ENCODE results near the gene PYCR2.
"Not testable (repeated sequence)": the region's sequence is repeated elsewhere in the genome, so short reads cannot be mapped to it uniquely, and the experiment has no call there.

Gene PYCR2

DNA sequence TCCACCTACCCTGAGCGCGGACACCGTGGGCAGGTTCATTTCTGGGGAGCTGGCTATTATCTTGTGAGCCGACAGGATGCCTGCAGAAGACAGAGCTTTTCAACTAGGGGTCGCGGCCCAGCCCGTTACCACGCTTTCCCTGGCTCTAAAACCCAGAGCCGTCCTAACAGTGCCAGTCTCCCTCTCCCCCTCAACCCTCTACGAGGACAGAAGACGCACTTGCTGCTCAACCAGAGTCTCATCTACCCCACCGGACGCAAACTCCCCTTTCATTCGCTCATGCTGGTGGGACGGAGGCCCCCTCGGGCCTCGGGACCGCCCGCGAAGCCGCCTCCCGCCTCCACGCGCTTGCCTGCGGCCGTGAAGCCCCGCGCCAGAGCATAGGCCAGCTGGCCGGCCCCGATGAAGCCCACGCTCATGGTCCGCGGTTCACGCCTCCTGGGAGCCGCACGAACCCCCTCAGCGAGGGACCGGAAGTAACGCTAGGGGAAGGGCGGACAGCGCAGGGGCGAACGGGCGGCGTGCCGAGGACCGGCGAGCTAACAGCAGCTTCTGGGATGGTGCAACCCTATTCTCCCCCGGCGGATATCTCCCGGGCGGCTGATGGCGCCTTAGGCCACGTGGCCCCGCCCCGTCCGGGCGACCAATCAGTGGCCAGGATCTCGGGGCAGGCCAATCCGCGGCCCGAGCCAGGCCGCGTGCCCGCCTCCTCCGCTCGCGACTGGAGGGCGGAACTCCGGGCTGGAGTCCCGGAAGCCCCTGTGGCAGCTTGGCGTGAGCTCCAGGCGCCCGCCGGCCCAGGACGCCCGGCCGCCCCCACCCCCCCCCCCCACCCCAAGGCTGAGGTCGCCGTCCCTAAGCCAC, at the start of gene PYCR2:
TSS of gene PYCR2 (minus strand) at position 559 of the 864 bp plus-strand sequence. CDS start at position 419, 140 bp downstream.
- DNase-seq = peak; percentile 99

DNA sequence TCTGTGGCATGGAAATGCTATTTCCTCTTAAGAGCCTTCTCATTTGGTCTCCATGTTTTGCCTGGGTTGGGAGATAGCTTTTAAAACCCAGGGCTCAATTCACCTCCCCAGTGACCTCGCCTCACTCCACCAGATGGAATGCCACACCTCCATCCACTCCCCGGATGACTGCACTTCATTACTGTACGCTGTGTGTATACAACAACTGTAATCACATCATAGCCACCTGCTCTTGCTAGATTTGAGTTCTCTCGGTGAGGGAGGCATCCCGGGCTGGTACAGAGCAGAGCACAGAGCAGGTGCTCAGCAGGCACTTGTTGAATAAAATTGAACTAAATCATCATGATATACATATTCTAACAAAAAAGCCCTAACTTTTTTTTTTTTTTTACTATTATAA, 49.1 kb upstream of the PYCR2 start:
- peak; percentile 96 for DNase-seq

DNA sequence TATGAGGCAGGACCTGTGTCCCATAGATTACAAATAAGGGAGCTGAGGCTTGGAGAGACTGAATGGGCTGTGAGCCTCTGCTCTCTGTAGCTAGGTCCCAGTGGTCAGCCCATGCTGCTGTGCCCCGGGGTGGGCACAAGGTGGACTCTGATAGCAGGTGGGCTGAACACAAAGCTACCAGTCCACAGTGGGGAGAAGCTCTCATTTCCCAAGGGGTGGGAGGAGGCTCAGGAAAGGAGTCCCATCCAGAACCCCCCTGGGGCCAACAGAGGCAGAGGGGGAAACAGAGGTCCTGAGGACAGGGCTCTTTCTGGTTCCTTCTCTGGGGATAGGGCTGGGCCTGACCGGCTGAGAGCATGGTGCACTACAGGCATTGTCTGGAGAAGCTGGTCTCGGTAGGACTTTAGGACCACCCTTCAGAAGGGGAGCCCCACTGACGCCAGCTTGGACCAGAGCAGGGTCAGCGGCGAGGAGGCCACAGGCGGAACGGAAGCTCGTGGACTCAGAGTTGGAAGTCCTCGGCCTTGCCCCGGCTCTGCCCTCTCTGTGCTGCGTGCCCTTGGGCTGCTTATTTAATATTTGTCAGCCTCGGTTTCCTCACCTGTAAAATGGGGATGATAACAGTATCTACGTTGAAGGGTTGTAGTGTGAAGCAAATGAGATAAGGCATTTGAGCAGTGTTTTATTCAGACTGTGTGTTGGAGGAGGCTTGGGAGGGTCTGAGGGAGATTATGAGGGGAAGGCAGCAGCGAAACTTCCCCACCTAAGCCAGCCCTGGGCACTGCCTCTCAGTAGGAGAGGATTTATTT, 48.5 kb upstream of the PYCR2 start:
- no peak for DNase-seq

DNA sequence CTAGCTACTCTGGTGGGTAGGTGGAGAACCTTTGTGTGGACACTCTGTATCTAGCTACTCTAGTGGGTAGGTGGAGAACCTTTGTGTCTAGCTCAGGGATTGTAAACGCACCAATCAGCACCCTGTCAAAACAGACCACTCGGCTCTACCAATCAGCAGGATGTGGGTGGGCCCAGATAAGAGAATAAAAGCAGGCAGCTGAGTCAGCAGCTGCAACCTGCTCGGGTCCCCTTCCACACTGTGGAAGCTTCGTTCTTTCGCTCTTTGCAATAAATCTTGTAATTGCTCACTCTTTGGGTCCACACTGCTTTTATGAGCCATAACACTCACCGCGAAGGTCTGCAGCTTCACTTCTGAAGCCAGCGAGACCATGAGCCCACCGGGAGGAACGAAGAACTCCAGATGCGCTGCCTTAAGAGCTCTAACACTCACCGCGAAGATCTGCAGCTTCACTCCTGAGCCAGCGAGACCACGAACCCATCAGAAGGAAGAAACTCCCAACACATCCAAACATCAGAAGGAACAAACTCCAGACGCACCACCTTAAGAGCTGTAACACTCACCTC, 46.6 kb upstream of the PYCR2 start:
- not testable (repeated sequence) for DNase-seq

DNA sequence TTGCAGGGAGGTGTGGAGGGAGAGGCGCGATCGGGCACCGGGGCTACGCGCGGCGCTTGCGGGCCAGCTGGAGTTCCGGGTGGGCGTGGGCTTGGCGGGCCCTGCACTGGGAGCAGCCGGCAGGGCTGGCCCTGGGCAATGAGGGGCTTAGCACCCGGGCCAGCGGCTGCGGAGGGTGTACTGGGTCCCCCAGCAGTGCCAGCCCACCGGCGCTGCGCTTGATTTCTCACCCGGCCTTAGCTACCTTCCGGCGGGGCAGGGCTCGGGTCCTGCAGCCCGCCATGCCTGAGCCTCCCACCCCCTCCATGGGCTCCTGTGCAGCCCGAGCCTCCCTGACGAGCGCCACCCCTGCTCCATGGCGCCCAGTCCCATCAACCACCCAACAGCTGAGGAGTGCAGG, 45.7 kb upstream of the PYCR2 start:
- not testable (repeated sequence) for DNase-seq

DNA sequence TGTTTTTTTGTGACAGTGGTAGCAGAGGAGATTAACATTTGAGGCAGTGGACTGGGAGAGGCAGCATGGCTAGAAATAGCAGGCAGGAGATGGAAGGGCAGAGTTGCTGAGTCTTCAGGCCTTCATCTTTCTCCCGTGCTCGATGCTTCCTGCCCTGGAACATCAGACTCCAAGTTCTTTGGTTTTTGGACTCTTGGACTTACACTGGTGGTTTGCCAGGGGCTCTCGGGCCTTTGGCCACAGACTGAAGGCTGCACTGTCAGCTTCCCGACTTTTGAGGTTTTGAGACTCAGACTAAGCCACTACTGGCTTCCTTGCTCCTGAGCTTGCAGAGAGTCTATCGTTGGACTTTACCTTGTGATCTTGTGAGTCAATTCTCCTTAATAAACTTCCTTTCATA, 41.2 kb upstream of the PYCR2 start:
- no peak for DNase-seq

DNA sequence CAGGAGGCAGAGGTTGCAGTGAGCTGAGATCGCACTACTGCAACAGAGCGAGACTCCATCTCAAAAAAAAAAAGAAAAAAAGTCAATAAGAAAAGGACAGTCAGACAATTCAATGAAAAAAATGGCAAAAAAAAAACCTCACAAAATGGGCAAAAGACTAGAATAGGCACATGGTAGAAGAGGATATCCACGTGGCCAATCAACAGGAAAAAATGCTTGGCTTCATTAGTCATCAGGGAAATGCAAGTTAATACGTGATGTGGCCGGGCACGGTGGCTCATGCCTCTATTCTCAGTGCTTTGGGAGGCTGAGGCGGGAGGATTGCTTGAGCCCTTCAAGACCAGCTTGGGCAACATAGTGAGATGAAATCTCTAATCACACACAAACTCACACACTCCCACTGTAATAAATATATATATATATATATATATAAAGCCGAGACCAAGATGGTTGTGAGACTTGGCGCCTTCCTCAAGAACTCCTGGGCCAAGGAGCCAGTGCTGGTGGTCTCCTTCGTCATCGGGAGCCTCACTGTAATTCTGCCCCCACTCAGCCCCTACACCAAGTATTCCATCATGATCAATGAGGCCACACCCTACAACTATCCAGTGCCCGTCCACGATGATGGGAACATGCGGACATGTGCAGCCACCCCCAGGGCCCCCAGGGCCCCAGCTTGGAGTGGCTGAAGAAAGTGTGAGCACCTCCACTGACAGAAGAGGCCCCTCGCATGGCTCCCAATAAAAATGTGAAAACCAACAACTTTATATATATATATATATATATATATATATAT, 39.9 kb upstream of the PYCR2 start:
- no peak for DNase-seq

DNA sequence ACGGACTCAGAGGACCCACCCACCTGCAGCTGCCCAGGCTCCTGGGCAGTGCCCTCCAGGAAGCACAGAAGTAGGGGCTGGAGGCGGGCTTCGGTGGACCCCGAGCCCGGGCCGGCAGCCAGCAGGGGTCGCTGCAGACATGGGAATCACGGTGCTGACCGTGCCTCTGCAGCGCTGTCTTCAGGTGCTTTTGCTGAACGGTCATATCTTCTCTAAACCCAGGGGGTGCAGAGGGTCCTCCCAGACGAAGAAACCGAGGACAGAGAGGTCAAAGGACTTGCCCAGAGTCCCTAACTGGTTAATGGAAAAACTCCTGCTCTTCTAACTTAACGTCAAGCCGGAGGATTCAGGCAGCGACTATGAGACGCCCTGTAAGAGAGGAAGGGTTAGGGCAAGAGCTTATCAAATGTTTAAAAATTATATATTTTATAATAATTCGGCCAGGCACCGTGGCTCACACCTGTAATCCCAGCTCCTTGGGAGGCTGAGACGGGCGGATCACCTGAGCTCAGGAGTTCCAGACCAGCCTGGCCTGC, 38.5 kb upstream of the PYCR2 start:
- peak; percentile 80 for DNase-seq

DNA sequence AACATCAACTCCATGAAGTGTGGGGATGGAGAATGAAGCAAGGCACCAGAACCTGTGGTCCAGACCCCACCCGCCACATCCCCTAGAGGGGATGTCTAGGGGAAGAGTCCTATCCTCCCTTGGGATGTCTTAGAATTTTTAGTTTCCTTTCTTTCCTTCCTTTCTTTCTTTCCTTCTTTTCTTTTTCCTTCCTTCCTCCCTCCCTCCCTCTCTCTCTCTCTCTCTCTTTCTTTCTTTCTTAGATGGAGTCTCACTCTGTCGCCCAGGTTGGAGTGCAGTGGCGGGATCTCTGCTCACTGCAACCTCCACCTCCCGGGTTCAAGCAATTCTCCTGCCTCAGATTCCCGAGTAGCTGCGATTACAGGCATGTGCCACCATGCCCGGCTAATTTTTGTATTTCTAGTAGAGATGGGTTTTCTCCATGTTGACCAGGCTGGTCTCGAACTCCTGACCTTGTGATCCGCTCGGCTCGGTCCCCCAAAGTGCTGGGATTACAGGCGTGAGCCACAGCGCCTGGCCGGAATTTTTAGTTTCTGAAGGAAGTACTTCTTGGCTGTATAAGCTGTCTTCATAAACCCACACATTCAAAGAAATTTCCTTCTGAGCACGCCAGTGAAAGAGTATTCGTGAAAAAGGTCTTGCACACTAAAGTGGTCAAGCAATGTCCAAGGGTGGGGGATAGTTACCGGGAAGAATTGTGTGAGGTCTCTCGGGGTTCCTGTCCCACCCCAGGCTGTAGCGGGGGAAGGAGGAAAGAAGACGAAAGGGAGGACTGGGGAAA, 37.8 kb upstream of the PYCR2 start:
- DNase-seq = no peak

DNA sequence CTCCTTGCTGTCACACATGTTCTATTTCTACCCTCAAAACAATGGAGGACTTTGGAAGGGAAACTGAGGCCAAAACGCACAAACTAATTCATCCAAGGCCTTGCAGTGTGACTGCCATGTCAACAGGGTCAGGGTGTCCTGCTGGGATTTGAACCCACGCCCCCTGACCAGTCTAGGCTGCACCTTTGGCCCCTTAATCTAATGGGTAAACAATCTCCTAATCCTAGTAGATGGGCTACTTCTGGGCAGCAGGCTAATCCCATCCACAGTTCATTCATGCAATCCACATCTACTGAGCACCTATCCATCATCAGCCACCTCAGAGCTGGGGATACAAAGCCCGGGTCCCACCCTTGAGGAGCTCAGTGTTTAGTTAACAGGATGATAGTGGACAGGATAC, 34.0 kb upstream of the PYCR2 start:
- DNase-seq = peak; percentile 41

DNA sequence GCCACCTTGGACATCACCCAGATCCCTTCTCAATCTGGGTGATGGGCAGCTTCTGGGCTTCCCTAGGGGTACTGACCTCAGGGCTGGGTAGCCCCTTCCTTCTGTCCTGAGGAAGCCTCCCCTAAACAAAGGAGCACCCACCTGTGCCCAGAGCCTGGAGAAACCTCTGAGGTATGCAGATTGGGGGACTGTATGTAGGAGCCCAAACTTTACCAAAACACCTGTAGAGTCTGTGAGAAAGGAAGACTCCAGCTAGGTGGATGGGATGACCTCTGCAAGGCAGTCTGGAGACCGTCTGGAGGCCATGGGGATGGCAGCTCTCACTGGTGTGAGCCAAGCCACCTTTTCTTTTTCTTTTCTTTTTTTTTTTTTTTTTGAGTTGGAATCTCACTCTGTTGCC, 30.7 kb upstream of the PYCR2 start:
- no peak for DNase-seq

DNA sequence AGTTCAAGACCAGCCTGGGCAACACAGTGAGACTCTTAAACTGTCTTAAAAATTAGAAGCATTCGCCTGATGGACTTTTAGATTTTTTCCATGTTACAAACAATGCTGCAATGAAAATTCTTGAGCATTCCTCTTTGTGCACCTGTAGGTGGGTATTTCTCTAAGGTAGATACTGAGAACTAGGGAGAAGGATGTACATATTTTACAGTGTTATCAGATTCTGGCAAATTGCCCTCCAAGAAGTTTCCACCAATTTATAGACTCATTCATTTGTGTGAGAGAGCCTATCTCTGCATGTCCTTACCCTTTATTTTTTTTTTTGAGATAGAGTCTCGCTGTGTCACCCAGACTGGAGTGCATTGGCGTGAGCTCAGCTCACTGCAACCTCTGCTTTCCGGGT, 29.3 kb upstream of the PYCR2 start:
- DNase-seq = no peak

DNA sequence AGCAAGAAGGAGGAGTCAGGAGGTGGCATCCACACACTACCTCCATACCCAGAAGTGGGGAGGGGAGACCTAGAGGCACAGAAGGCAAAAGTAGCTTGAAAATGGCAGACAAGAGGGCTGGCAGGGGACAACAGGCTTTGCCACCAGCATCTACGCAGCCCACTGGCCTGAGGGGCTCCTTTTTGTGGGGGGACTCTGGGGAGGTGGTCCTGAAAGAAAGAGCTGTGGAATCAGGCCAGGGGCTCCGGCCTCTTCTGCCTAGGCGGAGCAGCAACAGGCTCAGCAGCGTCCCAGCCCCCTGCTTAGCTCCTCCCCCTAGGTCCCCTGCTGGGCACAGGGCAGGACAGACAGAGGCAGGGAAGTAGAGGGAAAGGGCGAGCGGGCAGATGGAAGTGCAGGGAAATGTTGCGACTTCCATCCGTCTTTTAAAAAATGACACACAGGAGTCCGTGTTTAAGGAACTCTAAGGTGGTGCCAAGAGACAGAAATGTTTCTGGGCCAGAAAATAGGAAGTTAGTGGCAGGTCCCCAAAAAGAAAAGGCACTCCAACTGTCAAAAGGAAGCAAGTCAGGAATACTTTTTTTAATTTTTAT, 27.0 kb upstream of the PYCR2 start:
- DNase-seq = peak; percentile 45

DNA sequence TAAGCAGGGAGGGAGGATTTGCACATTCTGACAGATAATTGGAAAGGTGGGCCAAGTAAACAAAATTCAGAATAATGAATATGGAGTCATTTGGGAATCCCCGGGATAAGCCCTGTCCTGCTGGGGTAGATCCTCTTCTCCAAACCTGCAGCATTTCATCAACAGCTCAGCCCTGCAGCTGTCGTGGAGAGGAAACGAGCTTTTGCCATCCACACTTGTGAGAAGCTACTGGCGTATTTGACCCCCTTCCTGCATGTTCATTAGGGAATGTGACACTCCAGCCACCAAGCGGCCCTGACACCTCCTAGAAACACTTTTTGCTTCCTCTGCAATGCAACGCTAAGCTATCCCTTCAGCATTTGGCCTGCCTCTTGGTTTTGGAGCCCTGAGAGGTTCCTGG, 25.0 kb upstream of the PYCR2 start:
- no peak for DNase-seq

DNA sequence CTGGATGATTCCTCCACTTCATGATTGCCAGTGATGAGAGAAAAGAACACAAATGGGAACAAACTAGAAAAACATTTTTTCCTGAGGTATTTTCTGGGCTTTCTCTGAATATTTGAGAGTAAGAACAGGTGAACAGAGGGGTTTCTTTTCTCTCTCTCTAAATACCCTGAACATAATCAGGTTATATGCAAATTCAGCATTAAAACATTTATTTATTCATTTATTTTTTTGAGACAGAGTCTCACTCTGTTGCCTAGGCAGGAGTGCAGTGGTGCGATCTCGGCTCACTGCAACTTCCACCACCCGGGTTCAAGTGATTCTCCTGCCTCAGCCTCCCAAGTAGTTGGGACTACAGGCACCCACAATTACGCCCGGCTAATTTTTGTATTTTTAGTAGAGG, 22.8 kb upstream of the PYCR2 start:
- no peak for DNase-seq

DNA sequence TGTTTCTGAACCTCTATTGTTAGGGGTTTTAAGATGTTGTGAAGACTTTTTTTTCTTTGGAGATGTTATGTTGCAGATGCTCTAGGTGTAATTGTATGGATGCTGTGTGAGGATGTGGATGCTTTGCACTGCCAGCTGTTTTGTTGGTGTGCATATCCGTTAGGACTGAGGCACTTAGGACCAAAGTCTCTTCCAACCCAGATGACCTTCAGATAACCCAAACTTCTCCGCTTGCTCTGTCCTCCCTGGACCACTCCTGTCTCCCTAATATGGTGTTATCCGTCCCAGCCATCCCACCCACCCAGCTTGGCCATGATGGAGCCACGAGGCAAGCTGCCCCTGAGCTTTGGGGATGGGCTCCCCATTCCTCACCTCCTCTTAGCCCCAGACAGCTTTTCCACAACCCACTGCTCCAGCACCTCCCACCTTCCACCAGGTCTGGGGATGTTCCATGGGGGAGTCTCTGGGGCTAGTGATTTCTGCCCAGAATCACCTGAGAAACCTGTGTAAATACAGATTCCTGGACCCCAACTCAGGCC, 22.1 kb upstream of the PYCR2 start:
- no peak for DNase-seq

DNA sequence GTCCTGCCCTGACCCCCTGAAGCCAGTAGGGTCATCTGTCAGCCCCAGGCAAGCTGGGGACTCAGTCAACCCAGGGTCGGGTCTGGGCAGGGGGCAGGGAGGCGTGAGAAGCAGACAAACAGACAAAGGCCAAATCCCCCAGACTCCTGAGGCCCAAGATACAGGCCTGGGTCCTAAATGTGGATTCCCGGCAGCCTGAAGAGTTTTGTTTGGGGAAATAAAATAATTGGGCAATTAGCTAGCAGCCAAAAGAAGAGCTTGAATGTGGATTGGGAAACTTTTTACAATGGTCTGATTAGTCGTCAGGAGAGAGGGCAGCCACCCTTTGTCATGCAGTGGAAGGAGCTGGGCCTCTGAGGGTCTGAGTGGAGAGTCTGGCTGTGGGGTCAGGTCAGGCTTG, 21.5 kb upstream of the PYCR2 start:
- no peak for DNase-seq

DNA sequence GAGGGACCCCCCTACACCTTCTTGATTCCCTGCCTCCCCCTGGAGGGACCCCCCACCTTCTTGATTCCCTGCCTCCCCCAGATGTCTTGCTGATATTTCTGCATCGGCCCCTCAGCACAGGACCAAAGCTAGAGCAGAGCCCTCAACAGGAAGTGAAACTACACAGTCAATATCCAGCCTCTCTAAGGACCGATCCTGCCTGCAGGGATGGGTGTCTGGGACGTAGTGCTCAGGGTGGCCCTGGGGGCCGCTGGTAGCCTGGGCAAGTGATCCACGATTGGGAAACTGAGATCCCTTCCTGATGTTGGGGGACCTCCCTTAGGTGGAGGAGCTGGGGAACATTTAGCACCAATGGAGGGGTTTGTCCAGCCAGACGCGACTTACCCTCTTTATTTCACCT, 20.9 kb upstream of the PYCR2 start:
- DNase-seq = no peak

DNA sequence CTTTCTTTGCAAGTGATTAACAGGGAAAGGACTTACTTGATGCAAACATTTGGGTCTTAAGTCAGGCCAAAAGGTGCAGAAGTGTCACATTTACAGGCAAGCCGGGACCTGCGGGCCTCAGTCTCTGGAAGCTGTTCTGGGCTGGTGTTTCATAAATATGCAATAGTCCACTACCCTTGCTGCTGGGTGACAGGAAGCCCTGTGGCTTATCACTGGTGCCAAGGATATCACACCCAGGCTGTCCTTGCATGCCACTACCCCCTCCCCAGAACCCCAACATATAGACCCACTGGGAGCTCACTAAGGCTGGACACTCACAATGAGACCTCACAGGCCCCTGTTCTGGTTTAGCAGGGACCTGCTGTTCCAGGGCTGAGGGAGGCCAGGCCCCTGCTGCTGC, 20.3 kb upstream of the PYCR2 start:
- DNase-seq = no peak

DNA sequence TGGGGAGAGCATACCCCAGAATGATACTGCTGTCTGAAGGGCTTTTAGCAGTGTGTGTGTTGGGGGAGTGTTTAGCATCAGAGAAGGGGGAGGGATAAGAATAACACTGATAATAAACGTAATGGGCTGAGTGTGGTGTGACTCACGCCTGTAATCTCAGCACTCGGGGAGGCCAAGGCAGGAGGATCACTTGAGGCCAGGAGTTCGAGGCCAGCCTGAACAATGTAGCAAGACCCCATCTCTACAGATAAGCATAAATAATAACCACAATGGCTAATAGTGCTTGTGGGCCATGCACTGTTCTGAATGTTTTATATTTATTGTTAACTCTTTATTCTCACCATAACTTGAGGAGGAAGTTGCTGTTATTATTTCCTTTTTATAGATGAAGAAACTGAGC, 19.5 kb upstream of the PYCR2 start:
- DNase-seq = no peak

DNA sequence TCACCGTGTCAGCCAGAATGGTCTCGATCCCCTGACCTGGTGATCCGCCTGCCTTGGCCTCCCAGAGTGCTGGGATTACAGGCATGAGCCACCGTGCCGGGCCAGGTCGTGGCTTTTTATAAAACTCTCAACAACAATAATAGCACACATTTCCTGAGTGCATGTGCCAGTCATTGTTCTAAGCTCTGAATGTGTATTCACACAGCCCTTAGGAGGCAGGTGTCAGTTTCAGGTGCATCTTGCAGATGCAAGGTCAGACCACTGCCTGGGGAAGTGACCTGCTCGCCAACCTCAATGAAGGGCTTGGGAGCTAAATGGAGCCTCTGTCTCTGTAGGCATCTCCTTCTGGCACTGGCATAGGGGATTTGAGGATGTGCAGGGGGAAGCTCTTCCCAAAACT, 18.5 kb upstream of the PYCR2 start:
- DNase-seq = no peak

DNA sequence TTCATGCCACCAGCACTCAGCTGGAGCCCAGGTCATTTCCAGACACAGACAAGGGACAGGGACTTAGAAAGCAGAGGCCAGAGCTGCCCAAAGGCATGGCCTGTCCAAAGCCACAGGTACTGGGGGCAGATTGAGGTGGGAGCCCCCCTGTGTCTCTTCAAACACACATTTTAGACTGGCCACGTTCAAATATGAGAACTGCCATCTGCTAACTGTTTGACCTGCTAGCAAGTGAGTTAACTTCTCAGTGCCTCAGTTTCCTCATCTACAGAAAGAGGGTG, 17.8 kb upstream of the PYCR2 start:
- DNase-seq = no peak

All from NCI-H82 (cell line).